AG09309 (cell line): ENCODE data around the gene SLC27A4.

Experiments
- DNase-seq: peaks from one replicate; pipeline ENCODE4 v3.0.0-alpha.2; 2010; ENCODE audit warnings: low read depth
- H3K4me3 ChIP-seq: 2 replicates; pipeline ENCODE4 v1.5.1; 2011; ENCODE audit warnings: mild to moderate bottlenecking, low read depth, low read length, moderate library complexity; ENCODE audit not compliant: control insufficient read depth
- CTCF ChIP-seq: IDR thresholded peaks from 2 replicates; pipeline ENCODE4 v1.5.1; 2011; ENCODE audit warnings: mild to moderate bottlenecking, low read depth, low read length, inconsistent platforms; ENCODE audit not compliant: insufficient read depth, control insufficient read depth; ENCODE audit errors: missing control alignments

The SLC27A4 gene

GRCh38 chr9:128316421-128316820, 23.9 kb upstream of the SLC27A4 start:
- H3K4me3 ChIP-seq = no peak overlapping the region
- TF ChIP-seq CTCF = no peak
- no peak for DNase-seq

- no peak overlapping the region for H3K4me3 ChIP-seq
- no peak for DNase-seq
- TF ChIP-seq CTCF = no peak
Observed at GRCh38 chr9:128317629-128318028, 22.7 kb upstream of the SLC27A4 start.

- TF ChIP-seq CTCF = no peak
- no peak for DNase-seq
- H3K4me3 ChIP-seq = peak overlapping the region; percentile 92
Observed at GRCh38 chr9:128321343-128321742, 19.0 kb upstream of the SLC27A4 start.

GRCh38 chr9:128321879-128322403, 18.4 kb upstream of the SLC27A4 start:
- no peak for DNase-seq

GRCh38 chr9:128322404-128323211, 17.7 kb upstream of the SLC27A4 start, which contains the start of the genes COQ4 and TRUB2:
Gene COQ4 (plus strand): TSS chr9:128322839. CDS start chr9:128322859, 20 bp downstream.
Gene TRUB2 (minus strand): TSS chr9:128322447. CDS start chr9:128322408, 39 bp downstream.
- TF ChIP-seq CTCF = peak; percentile 11

More at GRCh38 chr9:128321879-128322403, 18.4 kb upstream of the SLC27A4 start:
- peak overlapping the region; percentile 92 for H3K4me3 ChIP-seq
- no peak for TF ChIP-seq CTCF

GRCh38 chr9:128323212-128323730, 17.1 kb upstream of the SLC27A4 start:
- no peak for DNase-seq
- no peak for TF ChIP-seq CTCF
- H3K4me3 ChIP-seq = peak overlapping the region; percentile 92

More at GRCh38 chr9:128322404-128323211, 17.7 kb upstream of the SLC27A4 start, which contains the start of the genes COQ4 and TRUB2:
- H3K4me3 ChIP-seq = peak within 1 kb of the TSS; percentile 92
- DNase-seq = peak; percentile 67
